ENCODE data around the gene DST. TPM values are rescaled to one million over a fixed set of nuclear protein-coding genes. Genes with fewer than 3 reads are reported as not detected.
"Not testable (repeated sequence)": the region's sequence is repeated elsewhere in the genome, so short reads cannot be mapped to it uniquely, and the experiment has no call there.

DST gene
- total RNA-seq, 1 experiment from 2014 or later = 219 TPM

- DNase-seq (ENCODE audit: extremely low read depth, low read depth) = no peak
Measured at GRCh38 chr6:56521976-56522375, 120.7 kb downstream of the DST start.

GRCh38 chr6:56521454-56521853 lies 121.2 kb downstream of the DST start:
- no peak for DNase-seq (ENCODE audit: extremely low read depth, low read depth)

- no peak for DNase-seq (ENCODE audit: extremely low read depth, low read depth)
Measured at GRCh38 chr6:56520218-56520617, 122.5 kb downstream of the DST start.

- no peak for DNase-seq (ENCODE audit: extremely low read depth, low read depth)
Measured at GRCh38 chr6:56518995-56519767, 123.5 kb downstream of the DST start.

GRCh38 chr6:56517155-56517745 lies 125.4 kb downstream of the DST start:
- DNase-seq (ENCODE audit: extremely low read depth, low read depth) = no peak

GRCh38 chr6:56516003-56516402 lies 126.7 kb downstream of the DST start:
- DNase-seq (ENCODE audit: extremely low read depth, low read depth) = no peak

GRCh38 chr6:56515081-56515905 lies 127.4 kb downstream of the DST start:
- no peak for DNase-seq (ENCODE audit: extremely low read depth, low read depth)

GRCh38 chr6:56514395-56514794 lies 128.3 kb downstream of the DST start:
- no peak for DNase-seq (ENCODE audit: extremely low read depth, low read depth)

GRCh38 chr6:56513631-56514030 lies 129.1 kb downstream of the DST start:
- no peak for DNase-seq (ENCODE audit: extremely low read depth, low read depth)

GRCh38 chr6:56511591-56511990 lies 131.1 kb downstream of the DST start:
- no peak for DNase-seq (ENCODE audit: extremely low read depth, low read depth)

- no peak for DNase-seq (ENCODE audit: extremely low read depth, low read depth)
Measured at GRCh38 chr6:56510984-56511531, 131.6 kb downstream of the DST start.

- DNase-seq (ENCODE audit: extremely low read depth, low read depth) = no peak
Measured at GRCh38 chr6:56509031-56509430, 133.7 kb downstream of the DST start.

GRCh38 chr6:56507517-56507916 lies 135.2 kb downstream of the DST start:
- no peak for DNase-seq (ENCODE audit: extremely low read depth, low read depth)

GRCh38 chr6:56505512-56506260 lies 137.0 kb downstream of the DST start:
- no peak for DNase-seq (ENCODE audit: extremely low read depth, low read depth)

GRCh38 chr6:56501993-56502392 lies 140.7 kb downstream of the DST start:
- DNase-seq (ENCODE audit: extremely low read depth, low read depth) = no peak

GRCh38 chr6:56499095-56499494 lies 143.6 kb downstream of the DST start:
- no peak for DNase-seq (ENCODE audit: extremely low read depth, low read depth)

GRCh38 chr6:56497691-56498090 lies 145.0 kb downstream of the DST start:
- DNase-seq (ENCODE audit: extremely low read depth, low read depth) = no peak

GRCh38 chr6:56497240-56497639 lies 145.4 kb downstream of the DST start:
- no peak for DNase-seq (ENCODE audit: extremely low read depth, low read depth)

- DNase-seq (ENCODE audit: extremely low read depth, low read depth) = not testable (repeated sequence)
Measured at GRCh38 chr6:56496650-56497049, 146.0 kb downstream of the DST start.

GRCh38 chr6:56495654-56496053 lies 147.0 kb downstream of the DST start:
- no peak for DNase-seq (ENCODE audit: extremely low read depth, low read depth)
